ENCODE data around the gene HOTAIR.

DNA sequence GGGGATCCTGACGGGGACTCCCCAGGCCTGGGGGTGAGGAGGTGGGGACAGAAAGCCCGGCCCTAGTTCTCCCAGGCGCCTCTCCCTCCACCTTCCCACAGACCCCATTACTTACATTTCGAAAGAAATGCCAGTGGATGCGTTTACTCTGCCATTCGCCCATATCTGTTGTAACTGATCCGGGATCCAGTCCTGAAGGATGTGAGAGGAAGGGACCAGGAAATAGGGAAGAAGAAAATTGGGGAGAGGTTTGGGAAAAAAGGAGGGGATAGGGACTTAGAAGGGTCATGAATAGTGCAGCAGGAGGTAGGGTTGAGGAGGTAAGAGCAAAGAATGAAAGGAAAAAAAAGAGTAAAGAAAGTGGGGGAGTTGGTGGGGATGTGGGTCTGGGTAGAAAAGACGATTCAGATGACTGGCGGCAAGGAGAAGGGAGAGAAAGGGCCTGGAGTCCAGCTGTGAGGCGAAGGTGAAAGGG is 18.9 kb downstream of the HOTAIR start:
- TF ChIP-seq POLR2A (IDR thresholded peaks at IDR 0.05) (no peak), POLR2AphosphoS5 (IDR thresholded peaks at IDR 0.05) (no peak)
- TF ChIP-seq, protein P1, sequence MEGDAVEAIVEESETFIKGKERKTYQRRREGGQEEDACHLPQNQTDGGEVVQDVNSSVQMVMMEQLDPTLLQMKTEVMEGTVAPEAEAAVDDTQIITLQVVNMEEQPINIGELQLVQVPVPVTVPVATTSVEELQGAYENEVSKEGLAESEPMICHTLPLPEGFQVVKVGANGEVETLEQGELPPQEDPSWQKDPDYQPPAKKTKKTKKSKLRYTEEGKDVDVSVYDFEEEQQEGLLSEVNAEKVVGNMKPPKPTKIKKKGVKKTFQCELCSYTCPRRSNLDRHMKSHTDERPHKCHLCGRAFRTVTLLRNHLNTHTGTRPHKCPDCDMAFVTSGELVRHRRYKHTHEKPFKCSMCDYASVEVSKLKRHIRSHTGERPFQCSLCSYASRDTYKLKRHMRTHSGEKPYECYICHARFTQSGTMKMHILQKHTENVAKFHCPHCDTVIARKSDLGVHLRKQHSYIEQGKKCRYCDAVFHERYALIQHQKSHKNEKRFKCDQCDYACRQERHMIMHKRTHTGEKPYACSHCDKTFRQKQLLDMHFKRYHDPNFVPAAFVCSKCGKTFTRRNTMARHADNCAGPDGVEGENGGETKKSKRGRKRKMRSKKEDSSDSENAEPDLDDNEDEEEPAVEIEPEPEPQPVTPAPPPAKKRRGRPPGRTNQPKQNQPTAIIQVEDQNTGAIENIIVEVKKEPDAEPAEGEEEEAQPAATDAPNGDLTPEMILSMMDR (IDR thresholded peaks at IDR 0.05) = no peak

All from stomach (tissue), 4 donors.